Duodenal mucosa (tissue), 2 donors: ENCODE measurements around the gene SENP5.

Experiments
- H3K27ac ChIP-seq: one replicate; pipeline ENCODE4 v1.7.0; 2013; ENCODE audit warnings: low read depth, low read length
- H3K27me3 ChIP-seq, 2 donors: one replicate each; pipeline ENCODE4 v1.7.0; 2013; ENCODE audit warnings: low read length in 2 of 2, control low read depth in 1 of 2; ENCODE audit not compliant: insufficient read depth in 2 of 2, control insufficient read depth in 1 of 2
- H3K36me3 ChIP-seq, 2 donors: one replicate each; pipeline ENCODE4 v1.7.0; 2013; ENCODE audit warnings: low read length in 2 of 2, control low read depth in 1 of 2; ENCODE audit not compliant: insufficient read depth in 2 of 2, control insufficient read depth in 1 of 2
- H3K4me1 ChIP-seq, 2 donors: one replicate each; pipeline ENCODE4 v1.7.0; 2013; ENCODE audit warnings: low read length in 2 of 2, control low read depth in 1 of 2; ENCODE audit not compliant: insufficient read depth in 2 of 2, control insufficient read depth in 1 of 2
- H3K4me3 ChIP-seq, 2 donors: one replicate each; pipeline ENCODE4 v1.7.0; 2013; ENCODE audit warnings: low read length in 2 of 2, low read depth in 1 of 2
- H3K9ac ChIP-seq, 2 donors: one replicate each; pipeline ENCODE4 v1.7.0; 2013; ENCODE audit warnings: low read length in 2 of 2, low read depth in 1 of 2
- H3K9me3 ChIP-seq, 2 donors: one replicate each; pipeline ENCODE4 v1.7.0; 2013; ENCODE audit warnings: low read length in 2 of 2, control low read depth in 1 of 2; ENCODE audit not compliant: control insufficient read depth in 1 of 2

The SENP5 gene

DNA sequence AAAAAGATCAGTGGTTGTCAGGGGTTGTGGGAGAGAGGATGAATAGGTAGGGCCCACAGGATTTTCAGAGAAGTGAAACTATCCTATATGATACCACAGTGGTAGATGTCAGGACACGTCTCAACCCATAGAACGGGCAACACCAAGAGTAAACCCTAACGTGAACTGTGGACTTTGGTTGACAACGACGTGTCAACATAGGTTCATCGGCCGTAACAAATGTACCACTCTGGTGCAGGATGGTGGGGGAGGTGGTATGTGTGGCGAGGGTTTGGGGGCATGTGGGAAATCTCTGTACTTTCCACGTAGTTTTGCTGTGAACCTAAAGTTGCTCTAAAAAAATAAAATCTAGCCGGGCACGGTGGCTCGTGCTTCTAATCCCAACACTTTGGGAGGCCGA, 113.9 kb downstream of the SENP5 start:
- peaks cover 5% of the 10 kb centered on the region in 2 donors for H3K9me3 ChIP-seq
- H3K4me1 ChIP-seq, result no peaks in the 10 kb centered on the region
- no peaks in the 10 kb centered on the region for H3K27me3 ChIP-seq
- no peak overlapping the region for H3K4me3 ChIP-seq
- H3K36me3 ChIP-seq, result no peaks in the 10 kb centered on the region
- H3K27ac ChIP-seq, result no peak overlapping the region
- no peak overlapping the region for H3K9ac ChIP-seq

DNA sequence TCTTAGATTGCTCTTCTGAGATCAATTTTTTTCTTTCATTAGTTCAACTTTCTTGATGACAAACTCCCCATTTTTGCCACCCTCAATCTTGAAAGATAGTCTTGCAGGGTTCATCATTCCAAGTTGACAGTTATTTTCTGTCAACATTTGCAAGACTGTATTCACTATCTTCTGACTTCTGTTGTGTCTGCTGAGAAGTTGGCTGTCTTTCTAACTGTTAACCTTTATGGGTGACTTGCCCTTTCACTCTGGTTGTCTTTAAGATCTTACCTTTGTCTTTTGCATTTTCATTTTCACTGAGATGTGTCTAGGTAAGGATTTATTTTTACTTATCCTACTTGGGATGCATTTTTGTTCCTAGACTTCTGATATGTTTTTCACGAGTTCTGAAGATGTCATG, 115.5 kb downstream of the SENP5 start:
- H3K4me3 ChIP-seq, result no peak overlapping the region
- H3K9ac ChIP-seq, result no peak overlapping the region

More for the DNA sequence above, 115.5 kb downstream of the SENP5 start:
- Histone ChIP-seq H3K36me3 (no peaks in the 10 kb centered on the region), H3K27ac (no peak overlapping the region), H3K27me3 (no peaks in the 10 kb centered on the region), H3K4me1 (peaks cover 3 to 5% of the 10 kb centered on the region in 2 donors), H3K9me3 (peaks cover 5% of the 10 kb centered on the region in 2 donors)
